Type B pancreatic cell (in vitro differentiated cells): ENCODE data around the gene HCST. TPM values are rescaled to one million over a fixed set of nuclear protein-coding genes. Genes with fewer than 3 reads are reported as not detected.

Experiments
- DNase-seq: peaks from one replicate; pipeline ENCODE4 v3.0.0; 2021; ENCODE audit warnings: mixed read lengths; ENCODE audit not compliant: unreplicated experiment; ENCODE audit errors: extremely low spot score
- H3K27ac Mint-ChIP-seq: 2 replicates; pipeline ENCODE4 v1.8.0; 2021; ENCODE audit warnings: mild to moderate bottlenecking, mixed read lengths
- H3K27me3 Mint-ChIP-seq: 2 replicates; pipeline ENCODE4 v1.8.0; 2021; ENCODE audit warnings: mixed read lengths
- H3K36me3 Mint-ChIP-seq: 2 replicates; pipeline ENCODE4 v1.8.0; 2021; ENCODE audit warnings: mixed read lengths
- H3K4me1 Mint-ChIP-seq: one replicate; pipeline ENCODE4 v1.8.0; 2021; ENCODE audit warnings: mixed read lengths; ENCODE audit not compliant: unreplicated experiment
- H3K4me3 Mint-ChIP-seq: 2 replicates; pipeline ENCODE4 v1.8.0; 2021; ENCODE audit warnings: mild to moderate bottlenecking, mixed read lengths
- H3K9me3 Mint-ChIP-seq: 2 replicates; pipeline ENCODE4 v1.8.0; 2021; ENCODE audit warnings: mixed read lengths
- total RNA-seq: library from RNA; stranded (reverse); gene quantifications from 2 replicates; pipeline ENCODE4 v1.2.1, GENCODE V29; 2021; ENCODE audit warnings: low replicate concordance
- TF ChIP-seq, protein P1 (sequence below): fragments of 200-600 bp; sonication (generic); conservative IDR thresholded peaks from 2 replicates; pipeline ENCODE4 v1.5.0; 2021; ENCODE audit warnings: antibody characterized with exemption, mild to moderate bottlenecking

HCST gene
- total RNA-seq, 1 donor from 2014 or later: 1.3 TPM

- Mint-ChIP-seq H3K4me1 (peaks cover 21% of the 10 kb centered on the region), H3K36me3 (peaks cover 24% of the 10 kb centered on the region), H3K9me3 (no peaks in the 10 kb centered on the region), H3K27me3 (no peaks in the 10 kb centered on the region), H3K27ac (no peak overlapping the region), H3K4me3 (no peak overlapping the region)
- TF ChIP-seq, protein P1, sequence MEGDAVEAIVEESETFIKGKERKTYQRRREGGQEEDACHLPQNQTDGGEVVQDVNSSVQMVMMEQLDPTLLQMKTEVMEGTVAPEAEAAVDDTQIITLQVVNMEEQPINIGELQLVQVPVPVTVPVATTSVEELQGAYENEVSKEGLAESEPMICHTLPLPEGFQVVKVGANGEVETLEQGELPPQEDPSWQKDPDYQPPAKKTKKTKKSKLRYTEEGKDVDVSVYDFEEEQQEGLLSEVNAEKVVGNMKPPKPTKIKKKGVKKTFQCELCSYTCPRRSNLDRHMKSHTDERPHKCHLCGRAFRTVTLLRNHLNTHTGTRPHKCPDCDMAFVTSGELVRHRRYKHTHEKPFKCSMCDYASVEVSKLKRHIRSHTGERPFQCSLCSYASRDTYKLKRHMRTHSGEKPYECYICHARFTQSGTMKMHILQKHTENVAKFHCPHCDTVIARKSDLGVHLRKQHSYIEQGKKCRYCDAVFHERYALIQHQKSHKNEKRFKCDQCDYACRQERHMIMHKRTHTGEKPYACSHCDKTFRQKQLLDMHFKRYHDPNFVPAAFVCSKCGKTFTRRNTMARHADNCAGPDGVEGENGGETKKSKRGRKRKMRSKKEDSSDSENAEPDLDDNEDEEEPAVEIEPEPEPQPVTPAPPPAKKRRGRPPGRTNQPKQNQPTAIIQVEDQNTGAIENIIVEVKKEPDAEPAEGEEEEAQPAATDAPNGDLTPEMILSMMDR: no peak
- DNase-seq: no peak
Measured at GRCh38 chr19:35940078-35940775, 37.9 kb downstream of the HCST start.

GRCh38 chr19:35940839-35941238 is 38.5 kb downstream of the HCST start:
- Mint-ChIP-seq H3K27ac (no peak overlapping the region), H3K36me3 (peaks cover 24% of the 10 kb centered on the region), H3K27me3 (no peaks in the 10 kb centered on the region), H3K9me3 (no peaks in the 10 kb centered on the region), H3K4me1 (peaks cover 19% of the 10 kb centered on the region), H3K4me3 (no peak overlapping the region)
- DNase-seq: no peak
- TF ChIP-seq, protein P1: no peak

- Mint-ChIP-seq H3K9me3 (no peaks in the 10 kb centered on the region), H3K27me3 (no peaks in the 10 kb centered on the region), H3K4me3 (no peak overlapping the region), H3K27ac (no peak overlapping the region), H3K4me1 (peaks cover 15% of the 10 kb centered on the region), H3K36me3 (peaks cover 24% of the 10 kb centered on the region)
- DNase-seq: no peak
- TF ChIP-seq, protein P1: no peak
Measured at GRCh38 chr19:35942235-35942634, 39.9 kb downstream of the HCST start.

- DNase-seq: no peak
- no peaks in the 10 kb centered on the region for H3K9me3 Mint-ChIP-seq
- TF ChIP-seq, protein P1: no peak
- no peak overlapping the region for H3K27ac Mint-ChIP-seq
- peaks cover 20% of the 10 kb centered on the region for H3K36me3 Mint-ChIP-seq
- H3K4me1 Mint-ChIP-seq: peaks cover 3% of the 10 kb centered on the region
- no peaks in the 10 kb centered on the region for H3K27me3 Mint-ChIP-seq
- no peak overlapping the region for H3K4me3 Mint-ChIP-seq
Measured at GRCh38 chr19:35943321-35944301, 41.3 kb downstream of the HCST start.

DNA sequence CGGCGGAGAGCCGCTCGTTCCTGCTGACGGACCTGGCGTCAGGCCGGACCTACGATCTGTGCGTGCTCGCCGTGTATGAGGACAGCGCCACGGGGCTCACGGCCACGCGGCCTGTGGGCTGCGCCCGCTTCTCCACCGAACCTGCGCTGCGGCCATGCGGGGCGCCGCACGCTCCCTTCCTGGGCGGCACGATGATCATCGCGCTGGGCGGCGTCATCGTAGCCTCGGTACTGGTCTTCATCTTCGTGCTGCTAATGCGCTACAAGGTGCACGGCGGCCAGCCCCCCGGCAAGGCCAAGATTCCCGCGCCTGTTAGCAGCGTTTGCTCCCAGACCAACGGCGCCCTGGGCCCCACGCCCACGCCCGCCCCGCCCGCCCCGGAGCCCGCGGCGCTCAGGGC is 42.2 kb downstream of the HCST start:
- no peak for DNase-seq
- Mint-ChIP-seq H3K9me3 (no peaks in the 10 kb centered on the region), H3K4me3 (no peak overlapping the region), H3K36me3 (peaks cover 19% of the 10 kb centered on the region), H3K27ac (no peak overlapping the region), H3K4me1 (peaks cover 4% of the 10 kb centered on the region), H3K27me3 (no peaks in the 10 kb centered on the region)
- TF ChIP-seq, protein P1: no peak
